ENCODE data around the gene USB1. TPM values are rescaled to one million over a fixed set of nuclear protein-coding genes. Genes with fewer than 3 reads are reported as not detected.

USB1 gene
- total RNA-seq, 1 experiment from 2014 or later = 106 TPM

- Histone ChIP-seq H3K9me3 (ENCODE audit: low read depth, low read length, poor library complexity, severe bottlenecking) (no peaks in the 10 kb centered on the region), H3K27ac (ENCODE audit: low read depth, low read length, poor library complexity, severe bottlenecking) (no peak overlapping the region), H3K27me3 (replicated peaks; ENCODE audit: insufficient read depth, low read depth, low read length, poor library complexity) (no peaks in the 10 kb centered on the region), H3K4me1 (ENCODE audit: insufficient read depth, low read length, poor library complexity, severe bottlenecking) (no peaks in the 10 kb centered on the region), H3K4me3 (ENCODE audit: low read depth, low read length, poor library complexity, severe bottlenecking) (no peak overlapping the region), H3K36me3 (ENCODE audit: insufficient read depth, low read length, poor library complexity, severe bottlenecking) (no peaks in the 10 kb centered on the region)
- no peak for DNase-seq (ENCODE audit: low spot score)
- intact Hi-C loops (cut with micrococcal nuclease; ENCODE audit: unreplicated experiment) = no loop called here
- no TSS peak for BruUV-seq (replicated peaks)
- ChIA-PET CTCF (no interaction called here), POLR2A (ENCODE audit: low non-redundant PET) (no interaction called here)
- TF ChIP-seq EZH2 (IDR thresholded peaks at IDR 0.05; ENCODE audit: borderline replicate concordance, low read depth, low read length, poor library complexity, severe bottlenecking) = no peak
- TF ChIP-seq CTCF (conservative IDR thresholded peaks at IDR 0.05; ENCODE audit: low read depth, low read length) = no peak
These were observed 45.1 kb downstream of the USB1 start for GRCh38 chr16:58046054-58046881.

GRCh38 chr16:58046936-58047335, 45.7 kb downstream of the USB1 start:
- Histone ChIP-seq H3K36me3 (ENCODE audit: insufficient read depth, low read length, poor library complexity, severe bottlenecking) (no peaks in the 10 kb centered on the region), H3K4me3 (ENCODE audit: low read depth, low read length, poor library complexity, severe bottlenecking) (no peak overlapping the region), H3K27me3 (replicated peaks; ENCODE audit: insufficient read depth, low read depth, low read length, poor library complexity) (no peaks in the 10 kb centered on the region), H3K4me1 (ENCODE audit: insufficient read depth, low read length, poor library complexity, severe bottlenecking) (no peaks in the 10 kb centered on the region), H3K9me3 (ENCODE audit: low read depth, low read length, poor library complexity, severe bottlenecking) (no peaks in the 10 kb centered on the region), H3K27ac (ENCODE audit: low read depth, low read length, poor library complexity, severe bottlenecking) (no peak overlapping the region)
- no peak for DNase-seq (ENCODE audit: low spot score)
- no peak for TF ChIP-seq CTCF (conservative IDR thresholded peaks at IDR 0.05; ENCODE audit: low read depth, low read length)
- CTCF ChIA-PET = no interaction called here
- intact Hi-C loops (cut with micrococcal nuclease; ENCODE audit: unreplicated experiment) = no loop called here
- POLR2A ChIA-PET (ENCODE audit: low non-redundant PET) = no interaction called here
- BruUV-seq (replicated peaks) = no TSS peak

- POLR2A ChIA-PET (ENCODE audit: low non-redundant PET) = no interaction called here
- H3K27me3 ChIP-seq (replicated peaks; ENCODE audit: insufficient read depth, low read depth, low read length, poor library complexity) = no peaks in the 10 kb centered on the region
- no peaks in the 10 kb centered on the region for H3K4me1 ChIP-seq (ENCODE audit: insufficient read depth, low read length, poor library complexity, severe bottlenecking)
- intact Hi-C loops (cut with micrococcal nuclease; ENCODE audit: unreplicated experiment) = no loop called here
- H3K9me3 ChIP-seq (ENCODE audit: low read depth, low read length, poor library complexity, severe bottlenecking) = no peaks in the 10 kb centered on the region
- H3K36me3 ChIP-seq (ENCODE audit: insufficient read depth, low read length, poor library complexity, severe bottlenecking) = no peaks in the 10 kb centered on the region
- BruUV-seq (replicated peaks) = no TSS peak
- CTCF ChIA-PET = no interaction called here
- H3K4me3 ChIP-seq (ENCODE audit: low read depth, low read length, poor library complexity, severe bottlenecking) = no peak overlapping the region
- no peak for DNase-seq (ENCODE audit: low spot score)
- TF ChIP-seq CTCF (conservative IDR thresholded peaks at IDR 0.05; ENCODE audit: low read depth, low read length) (no peak), EZH2 (IDR thresholded peaks at IDR 0.05; ENCODE audit: borderline replicate concordance, low read depth, low read length, poor library complexity, severe bottlenecking) (no peak)
- H3K27ac ChIP-seq (ENCODE audit: low read depth, low read length, poor library complexity, severe bottlenecking) = no peak overlapping the region
These were observed 46.5 kb downstream of the USB1 start for GRCh38 chr16:58047557-58048348.
